HG02970 (cell line): ENCODE measurements around the gene SLC35A5.

Experiments
- ATAC-seq: cut with Tn5 transposase; IDR thresholded peaks from one replicate; pipeline ENCODE4 v1.9.1; 2021; ENCODE audit warnings: mild to moderate bottlenecking, moderate library complexity, moderate number of reproducible peaks; ENCODE audit not compliant: unreplicated experiment, low FRiP score

The SLC35A5 gene

GRCh38 chr3:112568642-112569041 lies 6.8 kb downstream of the SLC35A5 start:
- ATAC-seq, result no peak

DNA sequence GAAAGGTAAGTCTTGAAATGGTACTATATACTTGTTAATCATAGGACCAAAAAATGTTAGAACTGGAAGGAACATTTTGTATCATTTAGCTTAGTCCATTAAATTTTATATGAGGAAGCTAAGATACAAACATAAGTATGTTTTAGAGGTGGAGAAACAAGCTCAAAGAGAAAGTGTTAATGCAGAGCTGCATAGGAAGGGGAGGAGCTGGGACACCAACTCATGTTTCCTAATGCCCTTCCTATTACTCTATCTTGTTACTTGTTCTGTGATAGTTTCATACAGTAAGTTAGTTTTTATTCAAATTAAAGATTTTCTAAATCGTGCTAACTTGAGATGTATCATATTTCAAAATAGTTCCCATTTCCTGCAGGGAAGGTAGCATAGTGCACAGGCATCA lies 7.4 kb downstream of the SLC35A5 start:
- no peak for ATAC-seq

- ATAC-seq, result no peak
These were observed 10.9 kb downstream of the SLC35A5 start for GRCh38 chr3:112572701-112573100.

- no peak for ATAC-seq
These were observed 17.4 kb downstream of the SLC35A5 start for GRCh38 chr3:112579232-112579631.

GRCh38 chr3:112579697-112580096 lies 17.9 kb downstream of the SLC35A5 start:
- no peak for ATAC-seq

GRCh38 chr3:112582244-112582874 lies 20.5 kb downstream of the SLC35A5 start:
- no peak for ATAC-seq

- no peak for ATAC-seq
These were observed 21.3 kb downstream of the SLC35A5 start for GRCh38 chr3:112583105-112583504.

DNA sequence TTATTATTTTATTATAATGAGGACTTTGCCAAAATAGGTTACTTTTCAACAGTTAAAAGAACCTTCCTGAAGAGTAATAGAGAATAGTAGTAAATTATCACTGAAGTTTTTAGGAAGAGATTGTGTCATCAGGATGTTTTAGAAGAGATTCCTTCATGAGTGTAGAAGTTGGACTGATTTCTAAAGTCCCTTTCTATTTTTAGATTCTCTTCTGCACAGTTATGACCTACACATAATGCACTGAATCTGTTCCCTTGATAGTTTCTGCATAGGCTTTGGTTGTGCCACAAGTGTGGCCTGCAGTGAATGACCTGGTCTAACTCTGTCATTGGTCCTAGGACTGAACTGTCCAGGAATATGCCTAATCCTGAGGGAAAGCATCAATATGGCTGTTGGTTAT lies 23.9 kb downstream of the SLC35A5 start:
- no peak for ATAC-seq

DNA sequence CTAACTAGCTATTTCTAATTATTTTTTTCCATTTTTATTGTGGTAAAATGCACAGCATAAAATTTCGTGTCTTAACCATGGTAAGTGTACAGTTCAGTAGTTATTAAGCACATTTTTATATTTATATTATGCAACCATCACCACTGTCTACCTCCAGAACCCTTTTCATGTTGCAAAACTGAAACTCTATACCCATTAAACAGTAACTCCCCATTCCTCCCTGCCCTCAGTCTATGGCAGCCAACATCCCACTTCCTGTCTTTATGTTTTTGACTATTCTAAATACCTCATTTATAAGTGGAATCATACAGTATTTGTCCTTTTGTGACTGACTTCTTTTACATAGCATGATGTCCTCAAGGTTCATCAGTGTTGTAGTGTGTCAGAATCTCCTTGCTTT lies 25.5 kb downstream of the SLC35A5 start:
- ATAC-seq, result no peak

DNA sequence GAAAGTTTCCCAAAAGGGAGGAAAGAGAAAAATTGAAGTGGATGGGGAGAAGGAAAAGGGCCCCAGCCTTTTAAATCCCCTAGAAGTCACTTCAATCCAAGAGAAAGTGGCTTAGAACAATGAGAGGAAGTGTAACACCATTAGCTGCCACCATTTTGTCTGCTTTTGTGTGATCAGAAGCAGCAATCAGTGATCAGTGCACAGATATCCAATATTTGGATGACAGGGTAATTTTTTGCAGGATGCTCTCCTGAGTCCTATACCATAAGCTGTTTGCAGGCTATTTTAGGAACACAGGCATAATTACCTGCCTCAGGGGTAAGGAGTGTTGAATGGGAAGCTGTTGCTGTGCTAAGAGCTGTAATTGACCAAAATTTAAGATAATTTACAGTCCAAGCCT lies 31.4 kb downstream of the SLC35A5 start:
- ATAC-seq, result no peak

DNA sequence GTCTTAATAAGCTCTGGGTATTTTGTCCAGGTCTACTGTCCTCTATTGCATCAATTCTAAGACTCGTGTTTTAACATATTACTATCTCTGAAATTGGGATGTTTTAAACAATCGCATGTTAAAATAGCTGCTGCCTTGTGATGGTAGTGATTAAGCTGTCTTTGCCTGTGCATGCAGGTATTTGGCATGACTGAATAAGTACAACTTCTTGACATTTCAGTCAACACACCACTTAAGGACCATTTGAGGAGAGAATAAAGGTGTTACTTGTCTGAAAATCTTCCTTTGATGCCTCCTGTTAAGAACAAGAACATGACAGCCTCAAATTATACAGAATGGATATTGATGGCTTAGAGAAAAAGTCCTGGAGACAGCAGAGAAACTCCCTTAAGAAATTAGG lies 33.0 kb downstream of the SLC35A5 start:
- ATAC-seq, result no peak

DNA sequence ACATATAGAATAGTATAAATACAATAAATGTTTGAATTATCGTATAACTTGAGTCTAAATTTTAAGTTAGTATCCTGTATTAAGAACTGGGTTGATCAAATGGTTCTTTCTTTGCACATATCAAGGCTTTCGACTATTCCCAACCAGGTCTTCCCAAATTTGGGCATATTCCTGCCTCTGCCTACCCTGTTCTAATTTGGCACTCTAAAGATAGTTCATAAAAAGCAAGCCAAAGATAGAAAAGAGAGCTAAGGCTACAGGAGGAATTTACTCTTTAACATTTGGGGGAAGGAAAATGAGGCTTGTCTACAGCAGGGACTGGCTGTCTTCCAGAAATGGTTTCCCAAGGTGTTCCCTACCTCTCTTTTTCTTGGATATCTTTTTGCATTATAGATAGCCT lies 36.1 kb downstream of the SLC35A5 start:
- no peak for ATAC-seq

DNA sequence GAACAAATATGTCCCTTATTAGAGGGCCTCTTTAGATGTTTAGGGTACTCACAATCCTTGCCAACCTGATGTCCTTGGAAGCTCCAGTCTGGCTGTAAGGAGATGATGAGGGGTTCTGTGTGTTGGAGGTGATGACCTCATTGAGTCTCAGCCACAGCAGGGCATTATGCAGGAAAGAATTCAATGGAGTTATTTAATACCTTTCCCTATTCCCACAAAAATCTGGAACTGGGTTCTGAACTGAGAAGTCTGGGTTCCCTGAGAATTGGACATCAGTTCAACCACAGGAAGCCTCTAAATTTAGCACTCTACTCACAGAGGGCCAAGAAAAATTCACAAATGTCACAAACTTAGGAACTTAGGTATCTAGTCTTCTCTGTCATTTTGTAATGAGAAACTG lies 36.9 kb downstream of the SLC35A5 start:
- no peak for ATAC-seq

GRCh38 chr3:112602217-112602838 lies 40.5 kb downstream of the SLC35A5 start:
- no peak for ATAC-seq

- no peak for ATAC-seq
These were observed 42.7 kb downstream of the SLC35A5 start for GRCh38 chr3:112604536-112604935.

- no peak for ATAC-seq
These were observed 43.4 kb downstream of the SLC35A5 start for GRCh38 chr3:112605285-112605684.

GRCh38 chr3:112606098-112606497 lies 44.3 kb downstream of the SLC35A5 start:
- no peak for ATAC-seq

- ATAC-seq, result no peak
These were observed 46.0 kb downstream of the SLC35A5 start for GRCh38 chr3:112607863-112608262.

- no peak for ATAC-seq
These were observed 48.3 kb downstream of the SLC35A5 start for GRCh38 chr3:112610121-112610520.

- no peak for ATAC-seq
These were observed 50.1 kb downstream of the SLC35A5 start for GRCh38 chr3:112611752-112612515.

DNA sequence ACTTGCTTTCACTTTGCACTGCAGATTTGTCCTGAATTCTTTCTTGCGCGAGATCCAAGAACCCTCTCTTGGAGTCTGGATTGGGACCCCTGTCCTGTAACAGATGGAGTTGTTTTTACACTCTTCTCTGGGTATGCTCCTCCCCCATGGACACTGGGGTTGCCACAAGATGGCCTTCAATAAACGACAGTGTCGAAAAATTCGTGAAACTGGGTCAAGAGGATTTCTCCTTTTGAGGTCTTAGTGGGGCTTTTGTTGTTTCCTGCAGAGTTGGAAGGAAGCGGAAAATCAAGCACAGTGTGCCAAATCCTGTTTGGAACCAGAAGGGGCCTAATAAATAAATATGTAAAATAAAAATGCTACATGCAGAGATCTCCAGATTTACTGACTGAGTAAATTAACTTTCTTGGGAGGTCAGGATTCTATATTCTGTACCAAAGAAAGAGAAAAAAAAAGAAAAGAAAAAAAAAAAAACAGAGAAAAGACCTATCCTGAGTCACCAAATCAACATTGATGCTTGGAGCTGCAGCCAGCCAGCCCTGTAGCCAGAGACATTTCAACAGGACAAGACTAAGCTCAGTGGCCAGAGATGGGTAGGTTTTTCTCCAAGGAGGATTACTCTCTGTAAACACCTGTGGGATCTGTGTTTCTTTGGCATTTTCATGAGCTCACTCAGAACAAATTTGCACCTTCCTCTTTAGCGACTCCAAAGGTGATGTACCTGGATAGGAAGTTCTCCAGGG lies 54.3 kb downstream of the SLC35A5 start:
- no peak for ATAC-seq
